HUES48 (cell line): ENCODE measurements around the gene COL5A2.
A peak's percentile ranks its signal among the peaks of the same experiment; 100 is the strongest.

Experiments
- H3K27ac ChIP-seq: one replicate; pipeline ENCODE4 v1.7.0; 2013; ENCODE audit warnings: low read depth, low read length, inconsistent platforms
- H3K27me3 ChIP-seq: 2 replicates; pipeline ENCODE4 v1.6.1; 2013; ENCODE audit warnings: mild to moderate bottlenecking, low read length; ENCODE audit not compliant: control insufficient read depth, insufficient read depth
- H3K36me3 ChIP-seq: 2 replicates; pipeline ENCODE4 v1.6.1; 2013; ENCODE audit warnings: low read length; ENCODE audit not compliant: control insufficient read depth, insufficient read depth
- H3K4me1 ChIP-seq: 2 replicates; pipeline ENCODE4 v1.6.1; 2013; ENCODE audit warnings: mild to moderate bottlenecking, low read length; ENCODE audit not compliant: control insufficient read depth, insufficient read depth
- H3K4me3 ChIP-seq: 2 replicates; pipeline ENCODE4 v1.5.1; 2013; ENCODE audit warnings: mild to moderate bottlenecking, low read depth, low read length
- H3K9ac ChIP-seq: 2 replicates; pipeline ENCODE4 v1.6.1; 2013; ENCODE audit warnings: mild to moderate bottlenecking, low read depth, low read length, moderate library complexity
- H3K9me3 ChIP-seq: 2 replicates; pipeline ENCODE4 v1.6.1; 2013; ENCODE audit warnings: low read length; ENCODE audit not compliant: control insufficient read depth, insufficient read depth

Gene COL5A2

DNA sequence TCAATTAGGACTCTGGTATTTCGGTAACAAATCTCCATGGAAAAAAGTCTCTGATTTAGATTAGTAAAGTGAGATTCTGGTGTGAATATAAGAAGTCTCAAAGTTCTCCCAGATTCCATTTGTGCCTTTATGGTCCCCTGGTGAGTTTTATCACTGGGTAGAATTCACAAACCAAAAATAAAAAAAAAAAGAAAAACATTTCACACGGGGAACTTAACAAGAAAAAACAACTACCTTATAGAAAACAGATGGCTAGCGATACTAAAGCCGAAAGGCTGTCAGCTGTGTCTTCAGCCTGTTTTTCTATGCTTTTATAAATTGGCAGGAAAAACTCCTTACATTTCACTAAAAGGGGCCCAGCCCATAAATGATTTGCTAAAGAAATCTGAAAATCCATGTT is 50.6 kb downstream of the COL5A2 start:
- Histone ChIP-seq H3K27me3 (no peaks in the 10 kb centered on the region), H3K9me3 (no peaks in the 10 kb centered on the region), H3K4me1 (peaks cover 21% of the 10 kb centered on the region; the same call in 1 of the 2 replicates), H3K27ac (no peak overlapping the region), H3K36me3 (no peaks in the 10 kb centered on the region), H3K4me3 (no peak overlapping the region), H3K9ac (no peak overlapping the region)

DNA sequence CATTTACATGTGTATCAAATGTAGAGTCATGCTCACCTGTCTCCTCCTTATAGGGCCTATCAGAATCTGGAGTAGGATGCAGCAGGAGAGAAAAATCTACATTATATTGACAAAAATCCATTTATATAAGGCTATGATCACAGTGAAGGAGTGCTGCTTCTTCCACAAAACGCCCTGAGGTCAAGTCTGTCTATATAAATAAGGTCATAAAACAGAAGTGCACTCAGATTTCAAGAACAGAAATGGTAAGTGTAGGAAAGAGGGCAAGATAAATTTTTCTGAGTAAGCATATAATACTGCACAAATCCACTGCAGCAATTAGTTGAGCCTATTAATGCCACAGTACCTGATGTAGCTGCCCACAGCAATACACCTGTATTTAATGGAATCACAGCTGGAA is 51.8 kb downstream of the COL5A2 start:
- H3K4me1 ChIP-seq, result peaks cover 21% of the 10 kb centered on the region; the same call in 1 of the 2 replicates
- H3K9me3 ChIP-seq, result no peaks in the 10 kb centered on the region
- no peaks in the 10 kb centered on the region for H3K27me3 ChIP-seq
- no peaks in the 10 kb centered on the region for H3K36me3 ChIP-seq
- no peak overlapping the region for H3K27ac ChIP-seq
- no peak overlapping the region for H3K4me3 ChIP-seq
- no peak overlapping the region for H3K9ac ChIP-seq

- Histone ChIP-seq H3K9me3 (no peaks in the 10 kb centered on the region), H3K27ac (no peak overlapping the region), H3K4me1 (peaks cover 21% of the 10 kb centered on the region; the same call in 1 of the 2 replicates), H3K9ac (no peak overlapping the region), H3K27me3 (no peaks in the 10 kb centered on the region), H3K4me3 (no peak overlapping the region), H3K36me3 (no peaks in the 10 kb centered on the region)
Observed at GRCh38 chr2:189125195-189125594, 54.4 kb downstream of the COL5A2 start.

GRCh38 chr2:189124175-189124574 is 55.4 kb downstream of the COL5A2 start:
- no peak overlapping the region for H3K27ac ChIP-seq
- no peak overlapping the region for H3K4me3 ChIP-seq
- H3K9me3 ChIP-seq, result no peaks in the 10 kb centered on the region
- H3K9ac ChIP-seq, result no peak overlapping the region
- no peaks in the 10 kb centered on the region for H3K36me3 ChIP-seq
- peaks cover 27% of the 10 kb centered on the region; the same call in 1 of the 2 replicates for H3K4me1 ChIP-seq
- no peaks in the 10 kb centered on the region for H3K27me3 ChIP-seq

DNA sequence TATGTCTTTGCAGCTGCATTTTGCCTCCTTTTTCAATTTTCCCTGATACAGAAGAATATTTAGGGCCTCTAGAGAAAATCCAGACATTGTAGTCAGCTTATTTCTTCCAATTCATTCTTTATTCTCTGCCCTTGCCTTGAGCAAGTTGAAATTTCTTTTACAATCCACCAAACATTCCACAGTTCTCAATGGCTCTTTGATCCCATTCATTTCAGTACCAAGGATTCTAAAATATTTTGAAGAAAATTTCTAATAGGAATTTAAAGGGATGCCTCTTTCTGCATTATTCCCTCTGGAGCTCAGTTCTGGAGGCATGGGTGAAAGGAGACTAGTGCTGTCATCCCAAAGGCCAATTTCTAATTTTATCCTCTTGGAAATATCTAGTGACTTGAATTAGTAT is 61.2 kb downstream of the COL5A2 start:
- H3K4me3 ChIP-seq, result no peak overlapping the region
- H3K9me3 ChIP-seq, result no peaks in the 10 kb centered on the region
- H3K4me1 ChIP-seq, result peaks cover 23% of the 10 kb centered on the region; the same call in 1 of the 2 replicates
- no peak overlapping the region for H3K27ac ChIP-seq
- no peaks in the 10 kb centered on the region for H3K27me3 ChIP-seq
- no peaks in the 10 kb centered on the region for H3K36me3 ChIP-seq
- no peak overlapping the region for H3K9ac ChIP-seq

DNA sequence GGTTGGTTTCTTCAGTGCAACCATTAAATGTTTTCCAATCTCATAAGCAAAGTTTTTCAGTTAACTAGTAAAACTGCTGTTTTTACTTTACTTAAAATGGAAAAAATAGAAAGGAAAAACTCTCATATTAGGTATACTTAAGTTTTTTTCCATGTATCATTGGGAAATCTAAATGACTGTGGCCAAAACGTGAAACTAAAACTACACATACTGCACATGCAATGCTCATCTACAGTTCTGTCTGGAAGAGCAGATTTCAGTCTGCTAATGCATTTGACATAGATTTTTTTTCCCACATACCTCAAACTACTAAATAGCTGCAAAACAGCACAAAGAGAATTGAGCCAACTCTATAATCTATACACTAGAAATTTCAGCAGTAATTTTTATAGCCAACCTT is 62.6 kb downstream of the COL5A2 start:
- Histone ChIP-seq H3K9ac (no peak overlapping the region), H3K4me1 (peaks cover 23% of the 10 kb centered on the region; the same call in 1 of the 2 replicates), H3K9me3 (no peaks in the 10 kb centered on the region), H3K27ac (no peak overlapping the region), H3K4me3 (no peak overlapping the region), H3K27me3 (no peaks in the 10 kb centered on the region), H3K36me3 (no peaks in the 10 kb centered on the region)

GRCh38 chr2:189116087-189116486 is 63.5 kb downstream of the COL5A2 start:
- Histone ChIP-seq H3K9me3 (no peaks in the 10 kb centered on the region), H3K27ac (peak overlapping the region; percentile 12), H3K4me1 (peaks cover 23% of the 10 kb centered on the region; the same call in 1 of the 2 replicates), H3K9ac (no peak overlapping the region), H3K36me3 (no peaks in the 10 kb centered on the region), H3K4me3 (no peak overlapping the region), H3K27me3 (no peaks in the 10 kb centered on the region)

GRCh38 chr2:189115126-189115525 is 64.4 kb downstream of the COL5A2 start:
- H3K9ac ChIP-seq, result no peak overlapping the region

DNA sequence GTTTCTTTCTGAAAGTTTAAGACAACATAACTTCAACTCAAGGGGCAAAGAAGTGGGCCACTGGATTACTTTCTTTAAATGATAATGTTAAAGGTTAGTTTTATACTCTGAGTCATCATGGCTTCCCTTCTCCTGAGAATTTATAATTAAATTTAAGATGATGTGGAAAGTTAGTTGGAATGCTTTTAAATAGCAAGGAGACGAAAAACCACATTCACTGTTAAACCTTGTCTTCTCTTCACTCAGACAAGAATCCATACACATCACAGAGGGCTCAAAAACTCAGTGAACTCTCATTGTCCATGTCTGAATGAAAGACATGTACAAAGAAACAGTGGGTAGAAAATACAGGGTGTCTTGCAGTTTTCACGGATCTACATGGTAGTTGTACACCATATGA is 65.6 kb downstream of the COL5A2 start:
- Histone ChIP-seq H3K27ac (no peak overlapping the region), H3K4me3 (no peak overlapping the region), H3K9me3 (no peaks in the 10 kb centered on the region), H3K36me3 (no peaks in the 10 kb centered on the region), H3K9ac (no peak overlapping the region), H3K27me3 (no peaks in the 10 kb centered on the region), H3K4me1 (peaks cover 14% of the 10 kb centered on the region; the same call in 1 of the 2 replicates)

More at GRCh38 chr2:189115126-189115525, 64.4 kb downstream of the COL5A2 start:
- Histone ChIP-seq H3K27ac (no peak overlapping the region), H3K27me3 (no peaks in the 10 kb centered on the region), H3K36me3 (no peaks in the 10 kb centered on the region), H3K9me3 (no peaks in the 10 kb centered on the region), H3K4me3 (no peak overlapping the region), H3K4me1 (peaks cover 23% of the 10 kb centered on the region; the same call in 1 of the 2 replicates)

- Histone ChIP-seq H3K9ac (no peak overlapping the region), H3K4me1 (peaks cover 7% of the 10 kb centered on the region; the same call in 1 of the 2 replicates), H3K4me3 (no peak overlapping the region), H3K9me3 (no peaks in the 10 kb centered on the region), H3K27me3 (no peaks in the 10 kb centered on the region), H3K36me3 (no peaks in the 10 kb centered on the region), H3K27ac (no peak overlapping the region)
Observed at GRCh38 chr2:189111063-189111715, 68.4 kb downstream of the COL5A2 start.

DNA sequence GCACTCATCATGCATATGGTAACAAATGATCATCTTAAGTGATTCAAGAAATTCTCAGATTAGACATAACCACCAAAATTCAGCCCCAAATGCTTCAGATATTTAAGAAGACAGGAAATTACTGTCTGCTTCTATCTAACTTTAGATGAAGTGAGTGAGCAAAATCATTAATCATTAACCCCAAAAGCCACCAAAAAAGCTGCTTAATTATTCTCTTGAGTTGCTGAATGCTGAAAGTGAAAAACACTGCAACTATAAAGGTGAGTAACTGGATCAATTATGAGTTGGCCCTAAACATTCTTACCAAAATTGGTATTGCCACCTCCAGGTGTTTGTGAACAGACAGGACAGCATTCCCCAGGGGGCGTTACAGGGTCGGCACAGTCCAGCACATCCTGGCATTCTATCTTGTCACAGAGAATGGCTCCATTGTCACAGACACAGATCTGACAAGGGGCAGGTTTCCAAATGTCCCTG is 69.6 kb downstream of the COL5A2 start:
- H3K9ac ChIP-seq, result no peak overlapping the region
- no peaks in the 10 kb centered on the region for H3K4me1 ChIP-seq
- no peaks in the 10 kb centered on the region for H3K36me3 ChIP-seq

More for the DNA sequence above, 69.6 kb downstream of the COL5A2 start:
- Histone ChIP-seq H3K9me3 (no peaks in the 10 kb centered on the region), H3K27ac (no peak overlapping the region), H3K27me3 (no peaks in the 10 kb centered on the region), H3K4me3 (no peak overlapping the region)
